Ectodermal cell (in vitro differentiated cells): ENCODE data around the gene LILRB4. TPM values are rescaled to one million over a fixed set of nuclear protein-coding genes. Genes with fewer than 3 reads are reported as not detected.
"Not testable (repeated sequence)": the region's sequence is repeated elsewhere in the genome, so short reads cannot be mapped to it uniquely, and the experiment has no call there.

Source experiments
- H3K27ac ChIP-seq: 2 replicates; pipeline ENCODE4 v1.7.0; 2013; ENCODE audit warnings: mild to moderate bottlenecking, low read depth, low read length; ENCODE audit not compliant: insufficient read depth, poor library complexity, severe bottlenecking
- H3K27me3 ChIP-seq: 2 replicates; pipeline ENCODE4 v1.7.0; 2013; ENCODE audit warnings: mild to moderate bottlenecking, low read length; ENCODE audit not compliant: insufficient read depth, control insufficient read depth, poor library complexity, severe bottlenecking
- H3K36me3 ChIP-seq: one replicate; pipeline ENCODE4 v1.7.0; 2013; ENCODE audit warnings: low read length; ENCODE audit not compliant: control insufficient read depth, insufficient read depth
- H3K4me1 ChIP-seq: one replicate; pipeline ENCODE4 v1.7.0; 2013; ENCODE audit warnings: low read length; ENCODE audit not compliant: control insufficient read depth, insufficient read depth
- H3K4me3 ChIP-seq: 2 replicates; pipeline ENCODE4 v1.7.0; 2013; ENCODE audit warnings: low read depth, low read length, control low read depth; ENCODE audit not compliant: insufficient read depth
- H3K9me3 ChIP-seq: 2 replicates; pipeline ENCODE4 v1.7.0; 2013; ENCODE audit warnings: mild to moderate bottlenecking, low read length, moderate library complexity; ENCODE audit not compliant: control insufficient read depth
- WGBS, 2 experiments: methylation state at CpG; one replicate each; pipeline ENCODE4 v1.1.7; 2013; ENCODE audit warnings: missing lambda C conversion rate in 2 of 2; 5-methylcytosine and 5-hydroxymethylcytosine counted together
- polyA plus RNA-seq, 4 experiments: library from polyadenylated mRNA; stranded (reverse); fragments of 50-300 nt; gene quantifications; one replicate each; pipeline ENCODE4 v1.2.3, GENCODE V29; 2013

LILRB4 gene
- polyA plus RNA-seq (2013, experiment 1 of 4), result not detected
- not detected for polyA plus RNA-seq (2013, experiment 2 of 4)
- not detected for polyA plus RNA-seq (2013, experiment 3 of 4)
- polyA plus RNA-seq (2013, experiment 4 of 4), result not detected

DNA sequence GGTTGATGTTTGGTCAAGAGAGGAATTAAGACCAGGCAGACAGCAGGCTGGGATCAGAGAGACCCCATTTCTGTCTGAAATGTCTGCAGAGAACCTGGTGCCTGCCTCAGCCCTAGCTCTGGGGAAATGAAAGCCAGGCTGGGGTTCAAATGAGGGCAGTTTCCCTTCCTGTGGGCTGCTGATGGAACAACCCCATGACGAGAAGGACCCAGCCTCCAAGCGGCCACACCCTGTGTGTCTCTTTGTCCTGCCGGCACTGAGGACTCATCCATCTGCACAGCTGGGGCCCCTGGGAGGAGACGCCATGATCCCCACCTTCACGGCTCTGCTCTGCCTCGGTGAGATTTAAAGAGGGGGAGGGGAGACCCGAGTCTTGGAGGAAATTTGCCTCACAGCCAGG is at the start of gene LILRB4:
Gene LILRB4, plus strand, starts transcription at position 256 of the 400 bp plus-strand sequence. Its CDS starts 49 bp downstream, at position 305.
- 78% methylated on average over 7 of the region's 7 CpGs for WGBS, 2 experiments

DNA sequence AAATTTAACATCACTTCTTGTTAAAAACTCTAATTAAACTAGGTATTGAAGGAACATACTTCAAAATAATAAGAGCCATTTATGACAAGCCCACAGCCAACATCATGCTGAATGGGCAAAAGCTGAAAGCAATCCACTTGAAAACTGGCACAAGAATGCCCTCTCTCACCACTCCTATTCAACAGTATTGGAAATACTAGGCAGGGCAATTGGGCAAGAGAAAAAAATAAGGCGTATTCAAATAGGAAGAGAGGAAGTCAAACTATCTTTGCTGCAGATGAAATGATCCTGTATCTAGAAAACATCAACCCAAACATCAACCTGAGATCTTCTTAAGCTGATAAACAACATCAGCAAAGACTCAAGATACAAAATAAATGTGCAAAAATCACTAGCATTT is 48.1 kb upstream of the LILRB4 start:
- H3K36me3 ChIP-seq, result no peaks in the 10 kb centered on the region
- H3K27ac ChIP-seq, result no peak overlapping the region
- H3K27me3 ChIP-seq, result no peaks in the 10 kb centered on the region
- H3K9me3 ChIP-seq, result peaks cover 4% of the 10 kb centered on the region
- no peak overlapping the region for H3K4me3 ChIP-seq
- H3K4me1 ChIP-seq, result no peaks in the 10 kb centered on the region
- WGBS, 2 experiments, result 78 to 85% methylated on average over 1 of the region's 1 CpG

More for the DNA sequence above, at the start of gene LILRB4:
- no peaks in the 10 kb centered on the region for H3K27me3 ChIP-seq
- no peaks in the 10 kb centered on the region for H3K36me3 ChIP-seq
- H3K27ac ChIP-seq, result no peak within 1 kb of the TSS
- H3K4me3 ChIP-seq, result no peak within 1 kb of the TSS
- no peaks in the 10 kb centered on the region for H3K4me1 ChIP-seq
- H3K9me3 ChIP-seq, result peaks cover 13% of the 10 kb centered on the region

DNA sequence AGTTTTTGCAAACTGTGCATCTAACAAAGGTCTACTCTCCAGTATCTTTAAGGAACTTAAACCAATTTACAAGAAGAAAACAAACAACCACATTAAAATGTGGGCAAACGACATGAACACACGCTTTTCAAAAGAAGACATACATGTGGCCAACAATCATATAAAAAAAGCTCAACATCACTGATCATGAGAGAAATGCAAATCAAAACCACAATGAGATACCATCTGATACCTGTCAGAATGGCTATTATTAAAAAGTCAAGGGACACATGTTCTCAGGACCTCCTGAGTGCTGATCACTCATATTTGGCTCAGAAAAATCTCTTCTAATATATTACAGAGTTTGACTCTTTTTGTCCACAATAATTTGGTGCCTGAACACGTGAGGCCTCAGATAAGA is 46.7 kb upstream of the LILRB4 start:
- H3K36me3 ChIP-seq, result no peaks in the 10 kb centered on the region
- WGBS, 2 experiments, result 44 to 46% methylated on average over 3 of the region's 3 CpGs
- no peaks in the 10 kb centered on the region for H3K4me1 ChIP-seq
- no peaks in the 10 kb centered on the region for H3K27me3 ChIP-seq
- H3K4me3 ChIP-seq, result no peak overlapping the region
- H3K9me3 ChIP-seq, result peaks cover 4% of the 10 kb centered on the region
- H3K27ac ChIP-seq, result no peak overlapping the region

DNA sequence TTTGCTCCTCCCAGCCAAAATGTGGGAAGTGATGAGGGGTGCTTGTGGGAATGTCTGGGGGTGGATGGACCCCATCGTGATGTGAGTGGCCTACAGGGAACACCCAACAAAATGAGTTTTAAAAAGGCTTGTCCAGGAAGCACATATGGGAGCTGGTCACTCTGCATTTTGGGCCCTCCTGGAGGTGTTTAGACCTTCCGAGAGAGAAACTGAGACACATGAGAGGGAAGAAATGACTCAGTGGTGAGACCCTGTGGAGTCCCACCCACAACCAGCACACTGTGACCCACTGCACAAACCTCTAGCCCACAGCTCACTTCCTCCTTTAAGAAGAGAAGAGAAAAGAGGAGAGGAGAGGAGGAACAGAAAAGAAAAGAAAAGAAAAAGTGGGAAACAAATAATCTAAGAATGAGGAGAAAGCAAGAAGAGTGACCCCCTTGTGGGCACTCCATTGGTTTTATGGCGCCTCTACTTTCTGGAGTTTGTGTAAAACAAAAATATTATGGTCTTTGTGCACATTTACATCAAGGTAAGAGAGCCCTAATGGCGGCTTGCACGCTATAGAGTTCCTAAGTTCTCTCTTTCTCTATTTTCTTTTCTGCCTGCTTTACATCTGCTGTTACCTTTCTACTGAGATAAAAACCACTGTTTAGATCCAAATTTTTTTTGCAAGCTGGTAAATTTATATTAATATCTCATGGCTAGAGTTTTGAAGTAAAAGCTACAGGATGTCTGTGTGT is 45.8 kb upstream of the LILRB4 start:
- H3K27me3 ChIP-seq, result no peaks in the 10 kb centered on the region
- no peaks in the 10 kb centered on the region for H3K36me3 ChIP-seq
- no peak overlapping the region for H3K4me3 ChIP-seq
- no peak overlapping the region for H3K27ac ChIP-seq
- H3K9me3 ChIP-seq, result peaks cover 7% of the 10 kb centered on the region
- WGBS, 2 experiments, result 39 to 46% methylated on average over 5 of the region's 5 CpGs
- H3K4me1 ChIP-seq, result no peaks in the 10 kb centered on the region

DNA sequence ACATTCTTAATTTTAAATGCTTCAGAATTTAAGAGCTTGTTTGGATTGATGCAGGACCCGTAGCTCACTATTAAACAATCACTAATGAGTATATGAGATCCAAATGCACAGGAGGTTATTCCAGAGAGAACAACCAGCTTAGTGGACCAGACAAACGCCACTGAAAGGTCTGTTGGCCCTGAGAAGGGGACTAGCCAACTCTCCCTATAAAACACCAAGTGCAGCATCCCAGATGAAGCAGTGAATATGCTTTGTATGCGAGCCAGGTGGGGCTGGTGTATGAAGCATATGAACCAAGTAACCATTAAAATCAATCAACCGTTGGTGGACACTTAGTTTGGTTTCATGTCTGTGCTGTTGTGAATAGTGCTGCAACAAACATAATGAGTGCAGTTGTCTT is 42.3 kb upstream of the LILRB4 start:
- Histone ChIP-seq H3K9me3 (peaks cover 2% of the 10 kb centered on the region), H3K4me1 (no peaks in the 10 kb centered on the region), H3K27me3 (no peaks in the 10 kb centered on the region), H3K4me3 (no peak overlapping the region), H3K27ac (no peak overlapping the region), H3K36me3 (no peaks in the 10 kb centered on the region)
- WGBS, 2 experiments, result 56 to 69% methylated on average over 4 of the region's 4 CpGs

DNA sequence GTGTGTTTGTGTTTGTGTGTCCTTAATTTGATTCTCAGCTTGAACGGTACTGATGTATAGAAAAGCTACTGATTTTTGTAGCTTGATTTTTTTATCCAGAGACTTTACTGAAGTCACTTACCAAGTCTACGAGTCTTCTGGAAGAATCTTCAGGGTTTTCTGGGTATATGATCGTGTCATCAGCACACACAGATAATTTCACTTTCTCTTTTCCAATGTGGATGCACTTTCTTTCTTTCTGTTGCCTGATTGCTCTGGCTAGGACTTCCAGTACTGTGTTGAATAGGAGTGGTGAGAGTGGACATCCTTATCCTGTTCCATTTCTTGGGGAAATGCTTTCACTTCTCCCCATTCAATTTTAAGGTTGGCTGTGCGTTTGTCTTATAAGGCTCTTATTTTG is 40.4 kb upstream of the LILRB4 start:
- no peaks in the 10 kb centered on the region for H3K36me3 ChIP-seq
- H3K27ac ChIP-seq, result no peak overlapping the region
- H3K4me1 ChIP-seq, result no peaks in the 10 kb centered on the region
- peaks cover 2% of the 10 kb centered on the region for H3K9me3 ChIP-seq
- H3K27me3 ChIP-seq, result no peaks in the 10 kb centered on the region
- no peak overlapping the region for H3K4me3 ChIP-seq
- 50 to 67% methylated on average over 4 of the region's 4 CpGs for WGBS, 2 experiments

DNA sequence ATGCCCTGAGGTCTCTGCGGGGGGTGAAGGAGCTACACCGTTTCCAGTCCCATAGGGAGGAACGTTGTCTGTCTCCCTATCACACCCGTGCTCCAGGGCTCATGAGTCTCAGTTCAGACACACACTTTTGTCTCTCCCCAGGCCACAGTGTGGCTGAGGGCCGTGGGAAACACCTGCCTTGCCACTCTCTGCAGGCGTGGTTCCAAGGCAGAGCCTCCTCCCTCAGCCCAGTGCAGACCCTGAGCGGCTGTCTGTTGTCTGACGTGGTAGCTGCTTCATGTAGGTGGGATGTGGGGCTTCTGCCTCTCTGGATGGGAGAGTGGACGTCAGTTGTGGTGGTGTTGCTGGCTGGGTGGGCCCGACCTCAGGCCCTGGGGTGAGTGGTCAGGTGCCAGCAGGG is 38.6 kb upstream of the LILRB4 start:
- not testable (repeated sequence) for H3K27ac ChIP-seq, H3K9me3 ChIP-seq, H3K4me3 ChIP-seq, H3K36me3 ChIP-seq, H3K4me1 ChIP-seq, H3K27me3 ChIP-seq
- WGBS, 2 experiments, result 80 to 81% methylated on average over 8 of the region's 10 CpGs

DNA sequence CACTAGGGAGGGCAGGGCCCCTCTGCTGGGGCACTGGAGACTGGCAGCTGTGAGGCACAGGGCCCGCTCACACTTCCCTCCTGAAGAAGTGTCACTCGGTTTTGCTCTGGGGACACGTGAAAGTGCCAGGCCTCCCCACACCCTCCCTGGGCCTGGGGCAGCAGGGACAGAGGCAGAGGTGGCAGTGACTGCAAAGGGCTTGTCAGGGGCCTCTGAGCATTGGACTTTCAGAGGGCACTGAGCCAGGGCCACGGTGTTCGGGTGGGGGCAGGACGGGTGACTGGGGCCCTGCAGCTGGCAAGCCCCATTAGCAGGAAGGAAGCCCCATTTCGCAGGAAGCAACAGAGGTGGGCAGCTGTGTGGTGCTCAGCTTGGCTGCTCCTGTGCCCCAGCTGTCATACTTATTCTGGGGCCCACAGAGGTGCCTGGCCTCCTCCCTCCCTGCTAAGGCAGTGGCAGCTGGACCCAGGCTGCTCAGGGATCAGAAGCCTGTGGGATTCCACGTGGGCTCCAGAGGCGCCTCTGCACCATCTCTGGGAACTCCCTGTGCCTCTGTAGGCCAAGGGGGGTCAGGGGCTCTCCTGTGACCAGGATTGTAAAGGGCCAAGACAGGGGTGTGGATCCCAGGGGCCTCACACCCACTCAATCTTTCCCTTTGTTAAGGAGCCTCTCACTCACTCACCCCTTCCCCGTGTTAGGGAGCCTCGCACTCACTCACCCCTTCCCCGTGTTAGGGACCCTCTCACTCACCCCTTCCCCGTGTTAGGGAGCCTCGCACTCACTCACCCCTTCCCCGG is 37.7 kb upstream of the LILRB4 start:
- H3K27ac ChIP-seq, H3K4me1 ChIP-seq, H3K9me3 ChIP-seq, H3K27me3 ChIP-seq, H3K36me3 ChIP-seq, H3K4me3 ChIP-seq: not testable (repeated sequence)
- 64 to 67% methylated on average over 10 to 11 of the region's 15 CpGs for WGBS, 2 experiments

DNA sequence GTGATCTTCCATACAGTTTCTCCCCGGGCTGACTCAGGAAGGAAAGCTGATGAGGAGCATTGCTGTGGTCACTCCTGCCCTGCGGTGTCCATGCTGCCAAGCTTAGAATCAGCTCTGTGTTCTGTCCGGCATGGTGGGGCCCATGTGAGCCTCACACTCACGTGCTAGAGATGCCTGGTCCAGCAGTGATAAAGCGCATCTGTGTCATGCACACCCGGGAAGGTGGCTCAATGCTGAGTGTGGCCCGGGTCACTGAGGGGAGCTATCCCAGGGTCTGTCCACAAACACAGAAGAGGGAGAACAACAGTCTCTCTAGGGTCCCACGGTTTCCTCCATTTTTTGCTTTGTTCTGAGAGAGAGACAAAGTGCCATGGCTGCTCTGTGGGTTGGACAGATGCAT is 36.0 kb upstream of the LILRB4 start:
- peaks cover 5% of the 10 kb centered on the region for H3K9me3 ChIP-seq
- WGBS, 2 experiments, result 65 to 66% methylated on average over 8 of the region's 8 CpGs
- H3K4me1 ChIP-seq, result no peaks in the 10 kb centered on the region
- no peaks in the 10 kb centered on the region for H3K36me3 ChIP-seq
- H3K27me3 ChIP-seq, result no peaks in the 10 kb centered on the region
- no peak overlapping the region for H3K27ac ChIP-seq
- no peak overlapping the region for H3K4me3 ChIP-seq

DNA sequence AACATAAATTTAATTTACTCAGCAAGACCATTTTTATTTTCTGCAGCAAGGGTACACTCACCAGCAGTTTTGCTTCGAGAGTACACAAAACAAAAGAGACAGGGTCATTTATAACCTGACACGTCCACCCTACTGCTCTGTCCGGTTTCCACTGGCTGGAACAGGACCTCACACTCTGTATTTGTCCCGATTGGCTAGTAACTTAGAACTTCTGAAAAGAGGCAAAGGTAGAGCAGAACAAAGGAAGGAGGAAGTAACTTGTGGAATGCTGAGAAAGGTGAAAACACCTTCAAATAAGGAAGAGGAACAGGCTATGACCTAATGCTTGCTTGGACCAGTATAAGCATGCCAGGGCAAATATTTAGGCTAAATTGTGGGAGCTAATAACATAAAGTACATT is 34.9 kb upstream of the LILRB4 start:
- H3K36me3 ChIP-seq, H3K4me3 ChIP-seq, H3K4me1 ChIP-seq, H3K27ac ChIP-seq, H3K9me3 ChIP-seq, H3K27me3 ChIP-seq: not testable (repeated sequence)
- 60 to 64% methylated on average over 4 of the region's 4 CpGs for WGBS, 2 experiments
